ENCODE data around the gene PLEKHM2. TPM values are rescaled to one million over a fixed set of nuclear protein-coding genes. Genes with fewer than 3 reads are reported as not detected.

PLEKHM2 gene
- total RNA-seq, 1 experiment from 2014 or later, result 33.3 TPM

DNA sequence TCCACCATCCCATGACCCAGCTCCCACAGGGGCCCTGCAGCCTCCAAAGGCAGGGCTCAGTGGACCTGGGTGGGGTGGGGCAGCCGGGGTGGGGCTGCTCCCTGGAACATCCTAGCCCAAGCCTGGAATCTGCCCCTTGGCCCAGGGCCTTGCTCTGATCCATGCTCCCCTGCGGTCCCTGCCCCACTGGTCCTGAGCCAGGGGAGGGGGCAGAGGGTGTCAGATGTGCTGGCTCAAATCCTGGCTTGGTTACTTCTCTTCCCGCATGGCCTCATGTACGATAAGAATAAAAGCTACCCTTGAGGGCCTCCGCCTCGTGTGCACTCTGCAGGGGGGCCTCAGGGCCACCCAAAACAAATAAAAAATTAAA is 52.8 kb downstream of the PLEKHM2 start:
- Histone ChIP-seq H3K36me3 (ENCODE audit: control insufficient read depth, insufficient read depth, low read length) (no peaks in the 10 kb centered on the region), H3K4me3 (ENCODE audit: low read depth, low read length) (no peak overlapping the region), H3K4me1 (peaks cover 15% of the 10 kb centered on the region), H3K27me3 (replicated peaks; ENCODE audit: control insufficient read depth, insufficient read depth, low read length) (no peaks in the 10 kb centered on the region), H3K9me3 (no peaks in the 10 kb centered on the region)
- H3K4me3 Mint-ChIP-seq (ENCODE audit: unreplicated experiment), result no peak overlapping the region
- H3K27ac Mint-ChIP-seq (ENCODE audit: unreplicated experiment), result no peak overlapping the region
- intact Hi-C loops (cut with micrococcal nuclease; ENCODE audit: unreplicated experiment), result no loop called here
- peaks cover 23% of the 10 kb centered on the region for H3K36me3 Mint-ChIP-seq (ENCODE audit: insufficient read depth, unreplicated experiment)
- no peaks in the 10 kb centered on the region for H3K27me3 Mint-ChIP-seq (ENCODE audit: insufficient read depth, unreplicated experiment)
- no peak for DNase-seq
- POLR2A ChIA-PET, result no interaction called here
- CTCF ChIA-PET, result interaction anchor here (0.5 kb wide), 1 partner anchor 58 kb away, joined by 6 read pairs; no protein-coding TSS in a partner anchor
- no peaks in the 10 kb centered on the region for H3K9me3 Mint-ChIP-seq (ENCODE audit: unreplicated experiment)
- BruUV-seq (replicated peaks), result no TSS peak
- TF ChIP-seq, protein P1, sequence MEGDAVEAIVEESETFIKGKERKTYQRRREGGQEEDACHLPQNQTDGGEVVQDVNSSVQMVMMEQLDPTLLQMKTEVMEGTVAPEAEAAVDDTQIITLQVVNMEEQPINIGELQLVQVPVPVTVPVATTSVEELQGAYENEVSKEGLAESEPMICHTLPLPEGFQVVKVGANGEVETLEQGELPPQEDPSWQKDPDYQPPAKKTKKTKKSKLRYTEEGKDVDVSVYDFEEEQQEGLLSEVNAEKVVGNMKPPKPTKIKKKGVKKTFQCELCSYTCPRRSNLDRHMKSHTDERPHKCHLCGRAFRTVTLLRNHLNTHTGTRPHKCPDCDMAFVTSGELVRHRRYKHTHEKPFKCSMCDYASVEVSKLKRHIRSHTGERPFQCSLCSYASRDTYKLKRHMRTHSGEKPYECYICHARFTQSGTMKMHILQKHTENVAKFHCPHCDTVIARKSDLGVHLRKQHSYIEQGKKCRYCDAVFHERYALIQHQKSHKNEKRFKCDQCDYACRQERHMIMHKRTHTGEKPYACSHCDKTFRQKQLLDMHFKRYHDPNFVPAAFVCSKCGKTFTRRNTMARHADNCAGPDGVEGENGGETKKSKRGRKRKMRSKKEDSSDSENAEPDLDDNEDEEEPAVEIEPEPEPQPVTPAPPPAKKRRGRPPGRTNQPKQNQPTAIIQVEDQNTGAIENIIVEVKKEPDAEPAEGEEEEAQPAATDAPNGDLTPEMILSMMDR (IDR thresholded peaks at IDR 0.05; ENCODE audit: insufficient read depth in 1 of 2, low read depth in 1 of 2, low read length in 1 of 2, severe bottlenecking in 1 of 2, unreplicated experiment in 1 of 2), result no peak
- H3K4me1 Mint-ChIP-seq (ENCODE audit: low read depth, unreplicated experiment), result peaks cover 7% of the 10 kb centered on the region

GRCh38 chr1:15737324-15738319 is 53.5 kb downstream of the PLEKHM2 start:
- H3K9me3 Mint-ChIP-seq (ENCODE audit: unreplicated experiment), result no peaks in the 10 kb centered on the region
- POLR2A ChIA-PET, result no interaction called here

DNA sequence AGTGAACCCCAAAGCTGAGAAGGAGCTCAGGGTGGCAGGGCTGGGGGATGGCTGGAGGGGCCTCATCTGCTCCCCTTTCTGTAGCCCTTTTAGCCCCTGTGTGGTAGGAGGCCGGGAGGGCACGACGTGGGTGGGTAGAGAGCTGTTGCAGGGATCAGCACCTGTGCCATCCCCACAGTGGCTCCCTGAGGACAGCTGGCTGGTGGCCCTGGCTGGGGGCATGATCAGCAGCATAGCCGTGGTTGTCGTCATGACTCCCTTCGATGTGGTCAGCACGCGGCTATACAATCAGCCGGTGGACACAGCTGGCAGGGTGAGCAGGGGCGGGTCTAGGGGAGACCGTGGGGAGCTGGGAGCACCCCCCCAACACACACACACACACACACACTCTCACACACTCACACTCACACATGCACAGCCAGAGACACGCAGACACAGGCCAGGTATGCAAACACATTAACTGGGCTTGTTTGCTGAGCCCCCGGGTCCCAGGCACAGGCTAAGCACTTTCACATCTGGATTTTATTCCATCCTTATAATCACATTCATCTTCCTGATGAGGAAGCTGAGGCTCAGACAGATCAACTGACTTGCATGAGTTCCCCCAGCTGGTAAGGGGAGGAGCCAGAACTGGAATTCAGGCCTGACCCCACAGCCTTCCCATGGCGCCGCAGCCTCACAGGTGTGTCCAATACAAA is 54.4 kb downstream of the PLEKHM2 start:
- no peak overlapping the region for H3K27ac Mint-ChIP-seq (ENCODE audit: unreplicated experiment)
- Histone ChIP-seq H3K4me1 (peaks cover 27% of the 10 kb centered on the region), H3K9me3 (no peaks in the 10 kb centered on the region), H3K36me3 (ENCODE audit: control insufficient read depth, insufficient read depth, low read length) (no peaks in the 10 kb centered on the region), H3K27me3 (replicated peaks; ENCODE audit: control insufficient read depth, insufficient read depth, low read length) (no peaks in the 10 kb centered on the region), H3K4me3 (ENCODE audit: low read depth, low read length) (no peak overlapping the region)
- peaks cover 9% of the 10 kb centered on the region for H3K36me3 Mint-ChIP-seq (ENCODE audit: insufficient read depth, unreplicated experiment)
- H3K4me1 Mint-ChIP-seq (ENCODE audit: low read depth, unreplicated experiment), result peaks cover 7% of the 10 kb centered on the region
- intact Hi-C loops (cut with micrococcal nuclease; ENCODE audit: unreplicated experiment), result no loop called here
- no peaks in the 10 kb centered on the region for H3K9me3 Mint-ChIP-seq (ENCODE audit: unreplicated experiment)
- H3K27me3 Mint-ChIP-seq (ENCODE audit: insufficient read depth, unreplicated experiment), result no peaks in the 10 kb centered on the region
- no peak overlapping the region for H3K4me3 Mint-ChIP-seq (ENCODE audit: unreplicated experiment)
- POLR2A ChIA-PET, result no interaction called here
- no peak for DNase-seq
- BruUV-seq (replicated peaks), result no TSS peak
- CTCF ChIA-PET, result no interaction called here
- TF ChIP-seq, protein P1 (IDR thresholded peaks at IDR 0.05; ENCODE audit: insufficient read depth in 1 of 2, low read depth in 1 of 2, low read length in 1 of 2, severe bottlenecking in 1 of 2, unreplicated experiment in 1 of 2), result no peak

More at GRCh38 chr1:15737324-15738319, 53.5 kb downstream of the PLEKHM2 start:
- no peaks in the 10 kb centered on the region for H3K9me3 ChIP-seq
- peaks cover 19% of the 10 kb centered on the region for H3K4me1 ChIP-seq
- no peak for DNase-seq
- H3K36me3 ChIP-seq (ENCODE audit: control insufficient read depth, insufficient read depth, low read length), result no peaks in the 10 kb centered on the region
- Mint-ChIP-seq H3K27ac (ENCODE audit: unreplicated experiment) (no peak overlapping the region), H3K36me3 (ENCODE audit: insufficient read depth, unreplicated experiment) (peaks cover 18% of the 10 kb centered on the region), H3K4me1 (ENCODE audit: low read depth, unreplicated experiment) (peaks cover 7% of the 10 kb centered on the region), H3K4me3 (ENCODE audit: unreplicated experiment) (no peak overlapping the region), H3K27me3 (ENCODE audit: insufficient read depth, unreplicated experiment) (no peaks in the 10 kb centered on the region)
- TF ChIP-seq, protein P1 (IDR thresholded peaks at IDR 0.05; ENCODE audit: insufficient read depth in 1 of 2, low read depth in 1 of 2, low read length in 1 of 2, severe bottlenecking in 1 of 2, unreplicated experiment in 1 of 2), result no peak
- no TSS peak for BruUV-seq (replicated peaks)
- CTCF ChIA-PET, result interaction anchor here (0.5 kb wide), 1 partner anchor 57 kb away, joined by 6 read pairs; no protein-coding TSS in a partner anchor
- H3K4me3 ChIP-seq (ENCODE audit: low read depth, low read length), result no peak overlapping the region
- intact Hi-C loops (cut with micrococcal nuclease; ENCODE audit: unreplicated experiment), result no loop called here
- no peaks in the 10 kb centered on the region for H3K27me3 ChIP-seq (replicated peaks; ENCODE audit: control insufficient read depth, insufficient read depth, low read length)

Measured in Caco-2 (cell line).